NCI-H128 (cell line): Measurements from ENCODE around the gene PLEKHG5.

Source experiments
- DNase-seq: peaks from one replicate; lab custom pipeline; 2025; ENCODE audit not compliant: unreplicated experiment; lab: John Stamatoyannopoulos, UW

PLEKHG5 gene

GRCh38 chr1:6491480-6491962 is at the start of gene PLEKHG5:
Gene PLEKHG5, minus strand, starts transcription at chr1:6491667. Its CDS starts 14,096 bp downstream, at chr1:6477571.
- no peak for DNase-seq

GRCh38 chr1:6538956-6539355 is 47.5 kb upstream of the PLEKHG5 start:
- DNase-seq: no peak

- no peak for DNase-seq
Observed at GRCh38 chr1:6536291-6536690, 44.8 kb upstream of the PLEKHG5 start.

- no peak for DNase-seq
Observed at GRCh38 chr1:6535214-6535613, 43.7 kb upstream of the PLEKHG5 start.

- no peak for DNase-seq
Observed at GRCh38 chr1:6534248-6534822, 42.9 kb upstream of the PLEKHG5 start.

GRCh38 chr1:6531996-6532395 is 40.5 kb upstream of the PLEKHG5 start:
- DNase-seq: no peak

- no peak for DNase-seq
Observed at GRCh38 chr1:6530504-6531160, 39.2 kb upstream of the PLEKHG5 start.

GRCh38 chr1:6528492-6528891 is 37.0 kb upstream of the PLEKHG5 start:
- DNase-seq: no peak

- no peak for DNase-seq
Observed at GRCh38 chr1:6526316-6526715, 34.8 kb upstream of the PLEKHG5 start.

GRCh38 chr1:6523566-6523965 is 32.1 kb upstream of the PLEKHG5 start:
- DNase-seq: no peak

GRCh38 chr1:6521536-6521935 is 30.1 kb upstream of the PLEKHG5 start:
- DNase-seq: no peak

- DNase-seq: peak; percentile 70
Observed at GRCh38 chr1:6519935-6520671, 28.6 kb upstream of the PLEKHG5 start.

GRCh38 chr1:6519491-6519934 is 28.0 kb upstream of the PLEKHG5 start:
- DNase-seq: no peak

GRCh38 chr1:6517435-6517851 is 26.0 kb upstream of the PLEKHG5 start:
- DNase-seq: no peak

- no peak for DNase-seq
Observed at GRCh38 chr1:6515771-6516170, 24.3 kb upstream of the PLEKHG5 start.

- no peak for DNase-seq
Observed at GRCh38 chr1:6513320-6513801, 21.9 kb upstream of the PLEKHG5 start.

GRCh38 chr1:6512908-6513280 is 21.4 kb upstream of the PLEKHG5 start:
- DNase-seq: no peak

GRCh38 chr1:6512245-6512907 is 20.9 kb upstream of the PLEKHG5 start:
- no peak for DNase-seq

- no peak for DNase-seq
Observed at GRCh38 chr1:6511561-6512244, 20.2 kb upstream of the PLEKHG5 start.

- no peak for DNase-seq
Observed at GRCh38 chr1:6511056-6511455, 19.6 kb upstream of the PLEKHG5 start.

GRCh38 chr1:6510493-6510892 is 19.0 kb upstream of the PLEKHG5 start:
- no peak for DNase-seq
